ENCODE data around the gene LDB3.

LDB3 gene

DNA sequence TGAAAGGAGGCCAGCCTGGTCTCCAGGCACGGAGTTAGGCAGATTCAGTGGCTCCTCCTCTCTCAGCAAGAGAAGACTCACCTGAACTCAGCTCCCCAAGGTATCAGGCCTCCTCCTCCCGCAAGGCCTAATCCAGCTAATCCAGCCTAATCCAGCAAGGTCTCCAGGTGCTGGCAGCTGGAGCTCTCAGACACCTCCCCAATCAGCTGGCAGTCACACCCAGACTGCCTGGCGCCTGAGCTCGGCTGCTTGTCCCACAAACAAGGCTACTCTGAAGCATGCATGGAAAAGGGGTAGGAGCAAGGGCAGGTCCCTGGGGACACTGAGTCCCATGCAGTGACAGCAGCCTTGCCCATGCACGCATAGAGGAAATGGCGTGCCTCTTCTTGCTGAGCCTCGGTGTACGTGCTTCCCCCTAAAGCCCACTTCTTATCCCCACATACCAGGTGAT lies 17.3 kb upstream of the LDB3 start:
- in situ Hi-C loops (cut with MboI; ENCODE audit: low sequenced_read_pairs), result no loop called here

DNA sequence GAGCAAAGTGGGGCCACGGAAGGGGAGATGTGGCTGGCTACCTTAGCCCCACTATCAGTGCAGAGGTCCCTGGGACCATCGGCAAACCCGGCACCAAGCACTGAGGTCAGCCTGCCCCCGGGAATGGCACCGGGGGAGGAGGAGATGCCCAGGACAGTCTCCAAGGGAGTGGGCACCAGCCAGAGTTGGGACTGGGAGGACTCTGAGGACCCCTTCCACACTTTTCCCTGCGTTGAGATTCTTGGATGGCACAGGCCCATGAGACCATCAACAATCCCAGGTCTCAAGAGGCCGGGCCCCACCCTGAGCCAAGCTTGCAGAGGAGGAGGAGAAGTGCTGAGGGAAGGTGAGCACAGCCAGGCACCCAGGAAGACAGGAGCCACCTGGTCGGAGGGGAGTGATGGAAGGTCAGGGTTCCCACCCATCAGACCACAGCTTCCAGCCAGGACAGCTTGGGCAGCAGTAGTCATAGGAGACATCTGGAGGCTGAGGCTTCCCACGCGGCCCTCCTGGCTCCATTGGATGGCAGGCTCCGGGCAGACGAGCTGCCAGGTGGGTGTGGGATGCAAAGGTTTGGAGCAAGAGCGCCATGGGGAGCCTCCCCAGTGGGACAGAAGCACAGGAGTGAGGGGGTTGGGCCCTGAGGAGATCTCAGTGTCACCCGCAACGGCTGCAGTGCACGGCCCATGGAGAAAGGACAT lies 16.5 kb upstream of the LDB3 start:
- in situ Hi-C loops (cut with MboI; ENCODE audit: low sequenced_read_pairs), result no loop called here

DNA sequence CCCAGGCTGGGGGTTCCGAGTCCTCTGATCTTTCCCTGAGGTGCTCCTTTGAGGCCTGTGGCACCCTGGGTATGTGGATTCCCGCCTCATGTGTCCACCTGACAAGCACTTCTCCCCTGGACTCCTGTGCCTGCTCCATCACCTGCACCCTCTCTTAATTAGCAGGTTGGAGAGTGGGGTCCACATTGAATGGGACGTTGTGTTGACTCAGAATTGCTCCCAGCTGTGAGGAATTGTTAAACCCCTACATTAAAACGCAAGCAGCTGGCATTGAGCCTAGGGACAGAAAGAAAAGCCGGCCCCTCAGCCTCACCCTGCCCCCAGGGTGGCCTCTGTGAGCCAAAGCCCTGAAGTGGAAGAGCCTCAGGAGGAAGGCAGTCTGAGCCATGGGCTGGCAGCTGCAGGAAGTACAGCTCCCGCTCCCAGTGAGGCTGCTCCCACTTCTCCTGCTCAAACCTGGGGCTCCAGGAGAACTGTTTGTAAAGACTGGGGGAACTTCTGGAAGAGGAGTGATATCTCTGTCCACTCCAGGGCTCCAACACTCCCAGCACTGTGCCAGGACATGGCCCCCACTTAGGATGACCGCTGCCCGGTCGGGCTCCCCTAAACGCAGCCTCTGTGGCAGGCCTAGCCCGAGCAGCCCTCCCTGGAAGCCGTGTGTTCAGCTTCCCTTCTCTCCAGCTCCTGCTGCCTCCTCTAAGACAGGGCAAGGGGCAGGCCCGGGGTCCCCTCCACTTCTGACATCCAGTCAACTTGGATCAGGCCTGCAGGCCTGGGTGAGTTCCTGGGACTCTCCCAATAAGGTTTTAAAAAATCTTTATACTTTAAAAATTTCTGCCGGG lies 15.7 kb upstream of the LDB3 start:
- in situ Hi-C loops (cut with MboI; ENCODE audit: low sequenced_read_pairs), result no loop called here

DNA sequence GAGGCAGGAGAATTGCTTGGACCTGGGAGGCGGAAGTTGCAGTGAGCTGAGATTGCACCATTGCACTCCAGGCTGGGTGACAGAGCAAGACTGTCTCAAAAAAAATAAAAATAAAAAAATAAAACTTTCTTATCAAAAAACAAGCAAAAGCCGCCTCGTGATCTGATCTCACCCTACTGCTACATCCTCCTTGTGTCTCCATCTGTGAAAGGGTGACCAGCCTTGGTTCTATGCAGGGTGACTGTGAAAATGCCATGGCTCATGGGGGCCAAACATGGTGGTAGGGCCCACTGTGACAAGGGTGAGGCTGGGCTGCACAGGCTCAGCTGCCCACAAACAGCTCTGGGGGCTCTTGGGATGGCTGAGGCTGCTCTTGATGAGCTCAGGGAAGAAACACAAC lies 14.9 kb upstream of the LDB3 start:
- in situ Hi-C loops (cut with MboI; ENCODE audit: low sequenced_read_pairs), result no loop called here

DNA sequence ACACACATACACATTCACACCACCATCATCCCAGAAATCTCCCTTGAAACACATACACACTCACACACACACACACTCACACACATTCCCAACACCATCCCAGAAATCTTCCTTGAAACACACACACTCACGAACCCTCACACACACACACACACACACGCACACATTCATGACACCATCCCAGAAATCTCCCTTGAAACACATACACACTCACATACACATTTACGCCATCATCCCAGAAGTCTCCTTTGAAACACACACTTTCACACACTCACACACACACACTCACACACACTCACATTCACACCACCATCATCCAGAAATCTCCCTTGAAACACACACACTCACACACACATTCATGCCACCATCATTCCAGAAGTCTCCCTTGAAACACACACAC lies 14.3 kb upstream of the LDB3 start:
- in situ Hi-C loops (cut with MboI; ENCODE audit: low sequenced_read_pairs), result no loop called here

DNA sequence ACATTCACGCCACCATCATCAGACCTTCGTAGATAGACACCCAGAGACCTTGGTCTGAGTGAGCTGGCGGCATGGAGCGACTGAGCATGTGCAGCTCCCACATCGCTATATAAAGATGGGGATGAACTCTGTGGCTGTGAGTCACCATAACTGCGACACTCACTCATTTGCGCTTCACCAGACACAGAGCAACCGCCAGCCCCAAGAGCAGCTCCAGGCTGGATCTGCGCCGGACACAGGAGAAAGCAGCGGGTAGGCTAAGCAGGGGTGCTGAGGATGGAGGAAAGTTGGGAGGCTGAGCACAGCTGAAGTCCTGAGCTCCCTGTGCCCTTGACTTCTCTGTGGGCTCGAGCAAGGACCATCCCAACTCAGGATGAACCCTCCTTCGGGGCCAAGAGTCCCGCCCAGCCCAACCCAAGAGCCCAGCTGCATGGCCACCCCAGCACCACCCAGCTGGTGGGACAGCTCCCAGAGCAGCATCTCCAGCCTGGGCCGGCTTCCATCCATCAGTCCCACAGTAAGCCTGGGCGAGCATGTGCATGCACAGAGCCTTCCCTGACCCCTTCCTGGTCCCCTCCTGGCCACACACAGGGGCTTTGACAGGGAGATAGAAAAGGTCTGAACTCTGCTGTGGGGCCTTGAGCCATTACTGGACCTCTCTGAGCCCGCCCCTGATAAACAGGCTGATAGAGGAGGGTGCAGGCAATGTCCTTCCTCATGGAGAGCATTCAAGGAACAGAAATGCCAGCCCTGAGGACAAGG lies 13.7 kb upstream of the LDB3 start, which contains the start of gene OPN4:
TSS of gene OPN4 (plus strand) at position 137 of the 762 bp plus-strand sequence. CDS start at position 374, 237 bp downstream.
- in situ Hi-C loops (cut with MboI; ENCODE audit: low sequenced_read_pairs), result no loop called here

DNA sequence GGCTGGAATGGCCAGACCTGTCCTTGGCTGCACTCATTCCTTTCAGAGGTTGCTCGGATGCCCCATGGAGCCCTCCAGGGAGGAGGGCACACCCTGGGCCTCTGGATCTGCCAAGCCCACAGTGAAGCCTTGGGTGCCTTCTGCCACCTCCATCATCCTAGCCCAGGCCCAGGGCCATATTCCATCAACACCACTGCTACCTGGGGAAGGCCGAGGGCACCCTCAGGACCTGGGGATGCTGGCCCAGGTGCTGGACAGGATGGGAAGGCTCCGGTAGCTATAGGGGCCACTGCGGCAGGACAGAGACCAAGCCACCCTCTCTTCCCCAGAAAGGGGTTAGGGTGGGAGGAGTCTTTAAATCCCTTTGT lies 13.2 kb upstream of the LDB3 start:
- in situ Hi-C loops (cut with MboI; ENCODE audit: low sequenced_read_pairs), result no loop called here

DNA sequence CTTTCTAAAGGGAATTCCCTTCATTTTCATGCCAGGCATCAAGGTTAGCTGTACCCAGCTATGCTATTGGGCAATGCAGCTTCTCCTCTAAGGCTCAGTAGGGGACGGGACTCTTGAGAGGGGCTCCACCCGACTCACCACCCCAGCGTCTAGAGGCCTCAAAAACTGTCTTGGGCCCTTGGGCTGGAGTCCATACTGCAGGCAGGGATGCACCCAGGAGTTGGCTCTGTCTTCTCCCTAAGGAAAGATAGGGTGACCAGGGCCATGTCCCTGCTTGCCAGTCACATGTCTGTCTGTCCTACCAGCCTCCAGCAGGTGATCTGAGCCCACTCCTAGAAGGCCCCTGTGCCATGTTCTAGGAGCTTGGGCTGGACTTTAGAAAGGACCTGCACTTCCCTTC lies 12.7 kb upstream of the LDB3 start:
- in situ Hi-C loops (cut with MboI; ENCODE audit: low sequenced_read_pairs), result no loop called here

DNA sequence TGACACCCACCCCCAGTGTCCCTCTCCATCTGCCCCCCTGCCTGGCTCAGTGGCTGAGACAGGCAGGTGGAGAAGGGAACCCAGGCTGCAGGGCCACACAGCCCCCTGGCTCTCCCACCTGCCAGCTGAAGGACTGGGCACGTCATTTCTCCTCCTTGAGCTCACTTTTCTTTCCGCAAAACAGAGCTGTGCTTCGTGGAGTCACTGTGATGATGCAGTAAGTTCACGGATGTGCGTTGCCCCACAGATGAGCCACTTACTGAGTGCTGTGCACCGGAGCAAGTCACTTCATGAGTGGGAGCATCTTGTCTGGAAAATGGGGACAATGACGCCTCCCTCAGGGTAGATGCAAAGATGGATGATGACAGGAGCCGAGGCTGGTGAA lies 11.3 kb upstream of the LDB3 start:
- in situ Hi-C loops (cut with MboI; ENCODE audit: low sequenced_read_pairs), result no loop called here

DNA sequence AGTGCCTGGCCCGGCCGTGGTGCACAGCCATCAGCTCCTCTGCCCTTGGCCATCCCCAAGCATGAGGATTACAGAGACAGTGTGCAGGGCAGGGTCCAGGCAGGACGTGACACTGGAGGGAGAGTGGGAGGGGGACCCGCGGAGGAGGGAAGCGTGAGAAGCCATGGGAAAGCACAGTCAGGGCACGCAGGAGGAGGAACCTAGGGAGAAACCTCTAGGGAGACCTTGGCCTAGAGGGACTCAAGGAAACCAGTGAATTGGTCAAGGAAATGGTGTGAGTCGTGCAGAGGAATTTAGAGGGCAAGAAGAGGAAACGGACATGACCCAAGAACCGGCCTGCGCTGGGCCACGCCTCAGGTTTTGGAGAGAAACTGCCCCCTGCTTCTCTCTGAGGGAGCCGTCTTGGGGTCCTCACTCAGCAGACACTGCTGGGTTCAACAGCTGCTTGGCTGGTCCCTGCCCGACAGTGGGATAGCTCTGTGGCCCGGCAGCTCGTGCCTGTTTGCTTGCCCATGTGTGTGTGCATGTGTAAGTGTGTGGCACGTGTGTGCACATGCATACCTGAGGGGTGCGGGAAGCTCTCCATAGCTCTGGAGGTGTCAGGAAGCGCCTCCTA lies 10.8 kb upstream of the LDB3 start:
- in situ Hi-C loops (cut with MboI; ENCODE audit: low sequenced_read_pairs), result no loop called here

DNA sequence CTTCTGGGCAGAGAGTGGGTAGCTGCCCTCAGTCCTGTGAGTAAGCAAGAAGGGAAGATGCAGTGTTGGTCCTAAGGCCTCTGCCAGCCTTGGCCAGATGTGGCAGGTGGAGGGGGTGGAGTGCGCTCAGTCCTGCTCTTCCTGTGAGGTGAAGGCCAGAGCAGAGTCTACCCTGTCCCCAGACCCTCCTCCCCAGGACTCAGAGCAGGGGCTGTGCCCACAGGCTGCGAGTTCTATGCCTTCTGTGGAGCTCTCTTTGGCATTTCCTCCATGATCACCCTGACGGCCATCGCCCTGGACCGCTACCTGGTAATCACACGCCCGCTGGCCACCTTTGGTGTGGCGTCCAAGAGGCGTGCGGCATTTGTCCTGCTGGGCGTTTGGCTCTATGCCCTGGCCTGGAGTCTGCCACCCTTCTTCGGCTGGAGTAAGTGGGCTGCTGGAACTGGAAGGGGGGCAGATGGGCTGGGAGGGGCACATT lies 10.0 kb upstream of the LDB3 start:
- in situ Hi-C loops (cut with MboI; ENCODE audit: low sequenced_read_pairs), result no loop called here

DNA sequence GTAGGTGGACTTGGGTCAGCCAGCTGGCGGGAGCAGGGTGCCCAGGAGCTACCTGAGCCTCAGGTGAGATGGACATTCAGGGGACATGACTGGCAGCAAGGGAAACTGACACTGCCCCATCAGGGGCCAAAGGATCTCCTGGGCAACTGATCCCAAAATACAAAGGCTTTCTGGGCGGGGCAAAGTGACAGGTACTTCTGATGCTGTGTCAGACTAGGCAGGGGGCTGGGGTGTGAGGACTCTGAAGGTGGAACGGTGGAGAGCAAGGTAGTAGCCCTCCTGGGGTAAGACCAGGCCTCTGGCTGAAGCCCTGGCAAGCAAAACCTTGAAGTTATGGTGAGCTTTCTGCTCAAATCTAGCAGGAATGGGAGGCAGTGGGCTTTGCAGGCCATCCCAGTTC lies 9.6 kb upstream of the LDB3 start:
- in situ Hi-C loops (cut with MboI; ENCODE audit: low sequenced_read_pairs), result no loop called here

DNA sequence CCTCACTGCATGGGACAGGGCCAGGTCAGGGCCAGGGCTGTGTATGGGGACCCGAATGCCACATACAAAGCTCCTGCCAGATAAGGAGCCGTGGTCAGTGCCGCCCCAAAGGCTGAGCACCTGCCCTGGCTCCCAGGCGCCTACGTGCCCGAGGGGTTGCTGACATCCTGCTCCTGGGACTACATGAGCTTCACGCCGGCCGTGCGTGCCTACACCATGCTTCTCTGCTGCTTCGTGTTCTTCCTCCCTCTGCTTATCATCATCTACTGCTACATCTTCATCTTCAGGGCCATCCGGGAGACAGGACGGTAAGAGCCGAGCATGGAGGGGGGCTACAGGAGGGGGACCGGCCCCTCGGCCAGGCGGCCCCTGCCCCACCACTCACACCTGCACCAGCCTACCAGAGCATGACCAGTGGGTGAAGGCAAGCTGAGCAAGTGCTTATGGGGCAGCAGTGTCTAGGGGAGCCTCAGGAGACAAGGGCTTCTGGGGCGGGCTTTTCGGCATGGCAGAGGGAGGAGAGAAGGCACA lies 9.1 kb upstream of the LDB3 start:
- in situ Hi-C loops (cut with MboI; ENCODE audit: low sequenced_read_pairs), result no loop called here

DNA sequence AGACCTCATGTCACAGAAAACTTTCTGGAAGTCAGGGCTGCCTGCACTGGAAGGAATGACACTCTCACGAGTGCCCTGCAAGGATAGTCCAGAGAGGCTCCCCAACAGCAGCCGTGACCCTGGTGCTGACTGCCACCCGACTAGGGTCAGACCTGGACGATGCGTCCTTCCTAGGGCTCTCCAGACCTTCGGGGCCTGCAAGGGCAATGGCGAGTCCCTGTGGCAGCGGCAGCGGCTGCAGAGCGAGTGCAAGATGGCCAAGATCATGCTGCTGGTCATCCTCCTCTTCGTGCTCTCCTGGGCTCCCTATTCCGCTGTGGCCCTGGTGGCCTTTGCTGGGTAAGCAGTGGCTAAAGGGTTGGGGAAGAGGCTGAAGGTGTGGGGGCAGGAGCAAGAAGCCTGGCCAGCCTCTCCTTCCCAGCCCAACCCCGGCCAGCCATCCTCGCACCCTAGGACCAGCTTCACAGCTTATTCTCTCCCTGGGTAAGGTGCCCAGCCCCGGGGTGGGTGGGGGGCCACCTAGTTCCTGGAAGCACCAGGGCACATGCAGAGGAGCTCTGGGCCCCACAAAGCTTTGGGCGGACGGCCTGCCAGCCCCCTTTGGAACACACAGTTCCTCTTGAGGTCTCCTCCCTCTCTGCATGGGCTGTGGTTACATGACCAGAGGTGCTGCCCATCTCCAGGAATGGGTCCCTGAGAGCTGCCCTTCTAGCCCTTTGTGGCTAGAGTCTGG lies 8.4 kb upstream of the LDB3 start:
- in situ Hi-C loops (cut with MboI; ENCODE audit: low sequenced_read_pairs), result no loop called here

DNA sequence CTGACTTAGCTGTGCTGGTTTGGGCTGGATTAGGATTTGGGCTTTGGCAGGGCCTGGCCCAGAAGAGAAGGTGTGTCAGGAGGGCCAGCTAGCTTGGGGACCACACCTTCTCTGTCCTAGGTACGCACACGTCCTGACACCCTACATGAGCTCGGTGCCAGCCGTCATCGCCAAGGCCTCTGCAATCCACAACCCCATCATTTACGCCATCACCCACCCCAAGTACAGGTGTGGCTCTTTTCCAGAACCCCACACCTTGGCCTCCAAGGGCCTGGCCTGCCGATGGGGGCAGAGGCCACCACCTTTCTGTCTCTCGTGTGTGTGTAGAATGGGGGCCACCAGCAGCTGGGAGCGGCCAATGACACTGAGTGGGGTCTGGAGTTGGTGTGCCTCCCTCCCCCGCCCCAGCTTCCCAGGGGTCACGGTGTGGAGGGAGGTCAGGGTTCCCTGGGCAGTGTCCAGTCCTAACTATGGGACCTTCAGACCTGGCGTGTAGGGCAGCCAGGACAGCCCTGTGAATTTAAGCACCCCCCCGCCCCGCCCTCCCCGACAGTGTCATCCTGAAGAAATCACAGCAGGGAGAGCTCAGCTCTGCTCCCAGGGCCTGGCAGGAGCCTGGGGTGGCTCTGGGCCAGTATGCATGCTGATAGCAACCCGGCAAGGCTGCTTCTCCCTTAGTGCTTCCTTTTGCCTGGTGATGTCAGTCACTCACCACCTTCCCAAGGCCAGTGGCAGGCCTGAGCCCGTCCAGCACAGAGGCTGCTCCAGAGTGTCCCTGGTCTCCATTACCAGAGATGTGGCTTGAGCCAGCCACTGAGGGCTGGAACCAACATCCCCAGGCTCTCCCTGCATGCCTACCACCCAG lies 6.9 kb upstream of the LDB3 start:
- in situ Hi-C loops (cut with MboI; ENCODE audit: low sequenced_read_pairs), result no loop called here

DNA sequence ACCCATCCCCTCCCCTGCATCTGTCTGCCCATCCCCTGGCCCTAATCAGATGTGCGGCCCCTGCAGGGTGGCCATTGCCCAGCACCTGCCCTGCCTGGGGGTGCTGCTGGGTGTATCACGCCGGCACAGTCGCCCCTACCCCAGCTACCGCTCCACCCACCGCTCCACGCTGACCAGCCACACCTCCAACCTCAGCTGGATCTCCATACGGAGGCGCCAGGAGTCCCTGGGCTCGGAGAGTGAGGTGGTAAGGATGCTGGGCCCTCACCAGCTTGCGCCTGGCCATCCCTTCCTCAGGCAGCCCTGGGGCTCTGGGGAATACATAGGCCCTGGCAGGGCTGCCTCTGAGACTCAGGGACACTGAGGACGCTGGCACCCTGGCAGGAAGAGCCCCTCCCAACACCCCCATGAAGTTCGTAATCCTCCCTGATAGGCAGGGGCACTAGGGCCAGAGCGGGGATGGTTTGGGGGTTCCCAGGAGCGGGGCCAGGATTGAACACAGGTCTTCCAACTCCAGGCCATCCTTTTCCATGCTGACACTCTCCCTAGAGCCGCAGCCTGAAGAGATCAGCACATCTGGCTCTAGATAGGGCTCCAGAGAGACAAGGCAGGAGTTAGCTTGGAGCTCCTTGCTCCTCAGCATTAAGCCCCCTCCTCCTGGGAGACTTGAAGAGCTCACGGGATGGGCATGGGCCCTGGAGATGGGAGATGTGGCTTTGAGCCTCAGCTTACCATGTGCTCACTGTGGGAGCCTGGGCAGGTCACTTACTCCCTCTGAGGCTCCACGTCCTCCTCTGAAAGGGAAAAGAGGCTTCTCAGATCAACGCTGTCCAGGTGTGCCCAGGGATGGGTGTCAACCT lies 5.9 kb upstream of the LDB3 start:
- in situ Hi-C loops (cut with MboI; ENCODE audit: low sequenced_read_pairs), result no loop called here

DNA sequence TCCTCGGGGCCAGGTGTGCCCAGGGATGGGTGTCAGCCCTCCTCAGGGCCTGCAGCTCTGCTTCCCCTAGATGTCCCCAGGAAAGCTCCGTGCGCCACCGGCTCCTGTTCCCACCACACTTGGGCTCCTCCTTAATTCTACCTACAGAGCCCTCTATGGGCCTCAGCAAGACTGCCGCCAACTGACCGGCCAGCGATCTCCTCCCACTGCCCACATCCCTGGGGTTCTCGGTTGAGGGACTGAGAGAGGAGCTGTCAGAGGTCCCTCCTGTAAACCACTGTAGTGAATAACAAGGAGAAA lies 5.3 kb upstream of the LDB3 start:
- in situ Hi-C loops (cut with MboI; ENCODE audit: low sequenced_read_pairs), result no loop called here

DNA sequence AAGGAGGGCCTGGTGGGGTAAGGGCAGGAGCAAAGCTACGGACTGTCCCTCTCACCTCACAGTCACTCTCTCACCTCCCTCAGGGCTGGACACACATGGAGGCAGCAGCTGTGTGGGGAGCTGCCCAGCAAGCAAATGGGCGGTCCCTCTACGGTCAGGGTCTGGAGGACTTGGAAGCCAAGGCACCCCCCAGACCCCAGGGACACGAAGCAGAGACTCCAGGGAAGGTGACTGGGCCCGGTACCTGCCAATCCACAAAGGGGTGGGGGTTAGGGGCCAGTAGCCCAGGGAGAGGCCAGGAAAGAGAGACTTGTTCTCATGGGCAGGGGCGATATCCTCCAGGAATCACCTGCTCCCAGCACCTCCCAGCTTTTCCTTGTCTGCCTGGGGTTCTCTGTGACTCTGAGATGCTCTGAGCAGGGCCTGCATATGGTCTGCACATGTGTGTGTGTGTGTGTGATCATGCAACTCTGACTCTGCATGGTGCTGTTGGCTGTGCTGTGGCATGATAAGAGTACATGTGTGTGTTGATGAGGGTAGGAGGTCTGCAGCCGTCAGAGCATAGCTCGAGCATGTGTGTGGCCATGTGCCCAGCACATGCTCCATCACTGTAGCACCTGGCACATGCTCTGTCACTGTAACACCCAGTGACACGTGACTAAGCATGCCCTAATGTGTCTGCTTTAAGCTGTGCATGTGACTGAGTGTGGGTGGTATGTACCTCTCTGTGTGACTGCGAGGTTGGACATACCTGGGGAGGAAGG lies 4.6 kb upstream of the LDB3 start:
- in situ Hi-C loops (cut with MboI; ENCODE audit: low sequenced_read_pairs), result no loop called here

Data from HL-60/S4 treated with retinoic acid at 250 ng/mL for 4 days and 3 days (cell line).